BLaER1 treated with 17β-estradiol and CSF1 and Interleukin-3, amounts not matched to agents 10 nM and 100 nM (cell line): ENCODE results near the gene FLT3LG.

Experiments
- H3K27ac ChIP-seq, 11 experiments: shearing (Covaris generic); formaldehyde crosslinking; 2 replicates each; pipeline ENCODE4 v1.8.1; 2022
- H3K27me3 ChIP-seq, 11 experiments: shearing (Covaris generic); formaldehyde crosslinking; 2 replicates each; pipeline ENCODE4 v1.8.1; 2022
- H3K36me3 ChIP-seq, 11 experiments: shearing (Covaris generic); formaldehyde crosslinking; 2 replicates each; pipeline ENCODE4 v1.8.1; 2022
- H3K4me1 ChIP-seq, 10 experiments: shearing (Covaris generic); formaldehyde crosslinking; 2 replicates each; pipeline ENCODE4 v1.8.1; 2022
- H3K4me2 ChIP-seq, 11 experiments: shearing (Covaris generic); formaldehyde crosslinking; 2 replicates each; pipeline ENCODE4 v1.8.1; 2022
- H3K4me3 ChIP-seq, 10 experiments: shearing (Covaris generic); formaldehyde crosslinking; 2 replicates each; pipeline ENCODE4 v1.8.1; 2022
- H3K9ac ChIP-seq, 11 experiments: shearing (Covaris generic); formaldehyde crosslinking; 2 replicates each; pipeline ENCODE4 v1.8.1; 2022
- H3K9me3 ChIP-seq, 11 experiments: shearing (Covaris generic); formaldehyde crosslinking; replicated peaks in 1 of 11; 2 replicates each; pipeline ENCODE4 v1.8.1; 2022
- H4K20me1 ChIP-seq, 11 experiments: shearing (Covaris generic); formaldehyde crosslinking; 2 replicates each; pipeline ENCODE4 v1.8.1; 2022
- Cebpa-rat ChIP-seq, 11 experiments: shearing (Covaris generic); IDR thresholded peaks; 2 replicates each; pipeline ENCODE4 v1.8.1; 2022

FLT3LG gene

GRCh38 chr19:49487277-49488045 lies 13.4 kb downstream of the FLT3LG start, which contains the start of gene RPL13A:
TSS of gene RPL13A (plus strand) at chr19:49487608. CDS start at chr19:49487630, 22 bp downstream.
- peak in 9 of 11 experiments; percentile 53 to 97 (median 83); a peak in 16 of 22 replicates for TF ChIP-seq Cebpa-rat (IDR thresholded peaks at IDR 0.05)
- H3K4me3 ChIP-seq = peak within 1 kb of the TSS; percentile 89 to 99 (median 96)
- peak within 1 kb of the TSS; percentile 93 to 99 (median 97) for H3K9ac ChIP-seq
- peak within 1 kb of the TSS; percentile 90 to 98 (median 95) for H3K27ac ChIP-seq
- H3K4me2 ChIP-seq = peak within 1 kb of the TSS; percentile 79 to 97 (median 93)
- H3K4me1 ChIP-seq = peaks cover 20 to 43% (median 24%) of the 10 kb centered on the region in 10 experiments
- no peaks in the 10 kb centered on the region for H3K27me3 ChIP-seq
- peaks cover 43 to 49% (median 47%) of the 10 kb centered on the region in 11 experiments for H4K20me1 ChIP-seq
- H3K36me3 ChIP-seq = peaks cover 40 to 47% (median 46%) of the 10 kb centered on the region in 11 experiments
- H3K9me3 ChIP-seq = peaks cover 0 to 7% (median 0%) of the 10 kb centered on the region in 11 experiments; a peak in 2 of 22 replicates

- H3K27me3 ChIP-seq = no peaks in the 10 kb centered on the region
- H3K36me3 ChIP-seq = peaks cover 48 to 55% (median 53%) of the 10 kb centered on the region in 11 experiments
- H3K9me3 ChIP-seq = peaks cover 0 to 7% (median 0%) of the 10 kb centered on the region in 11 experiments; a peak in 2 of 22 replicates
- TF ChIP-seq Cebpa-rat (IDR thresholded peaks at IDR 0.05) = no peak
- H4K20me1 ChIP-seq = peaks cover 43 to 57% (median 53%) of the 10 kb centered on the region in 11 experiments
- H3K4me2 ChIP-seq = peak overlapping the region; percentile 79 to 97 (median 93)
- H3K9ac ChIP-seq = peak overlapping the region; percentile 93 to 99 (median 97)
- H3K4me1 ChIP-seq = peaks cover 20 to 49% (median 24%) of the 10 kb centered on the region in 10 experiments
- H3K4me3 ChIP-seq = peak overlapping the region; percentile 89 to 99 (median 96)
- peak overlapping the region; percentile 90 to 98 (median 95) for H3K27ac ChIP-seq
These were observed 14.2 kb downstream of the FLT3LG start for GRCh38 chr19:49488046-49488862.

DNA sequence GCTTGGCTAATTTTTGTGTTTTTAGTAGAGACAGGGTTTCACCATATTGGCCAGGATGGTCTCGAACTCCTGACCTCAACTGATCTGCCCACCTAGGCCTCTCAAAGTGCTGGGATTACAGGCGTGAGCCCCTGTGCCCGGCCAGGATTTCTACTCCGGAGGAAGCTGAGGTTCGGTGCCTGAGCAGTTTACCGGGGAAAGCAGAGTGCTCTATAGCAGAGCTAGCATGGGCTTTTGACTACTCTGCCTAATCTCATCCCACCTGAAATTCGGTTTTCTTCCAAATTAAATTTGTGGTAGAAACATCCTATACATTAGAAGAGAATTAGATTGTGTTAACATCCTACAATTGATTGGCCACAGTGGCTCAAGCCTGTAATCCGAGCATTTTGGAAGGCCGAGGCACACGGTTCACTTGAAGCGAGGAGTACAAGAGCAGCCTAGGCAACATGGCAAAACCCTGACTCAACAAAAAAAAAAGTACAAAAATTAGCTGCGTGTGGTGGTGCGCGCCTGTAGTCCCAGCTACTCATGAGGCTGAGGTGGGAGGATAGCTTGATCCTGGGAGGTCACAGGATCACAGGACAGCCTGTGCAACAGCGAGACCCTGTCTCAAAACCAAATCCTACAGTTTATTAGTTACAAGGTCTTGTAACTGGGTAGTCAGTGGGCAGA lies 15.0 kb downstream of the FLT3LG start:
- peak overlapping the region; percentile 90 to 98 (median 95) for H3K27ac ChIP-seq
- peaks cover 48 to 57% (median 55%) of the 10 kb centered on the region in 11 experiments for H3K36me3 ChIP-seq
- no peak for TF ChIP-seq Cebpa-rat (IDR thresholded peaks at IDR 0.05)
- no peaks in the 10 kb centered on the region for H3K27me3 ChIP-seq
- peak overlapping the region; percentile 93 to 99 (median 97) for H3K9ac ChIP-seq
- peaks cover 23 to 52% (median 26%) of the 10 kb centered on the region in 10 experiments for H3K4me1 ChIP-seq
- H3K4me3 ChIP-seq = peak overlapping the region; percentile 89 to 99 (median 96)
- peak overlapping the region; percentile 79 to 97 (median 93) for H3K4me2 ChIP-seq
- peaks cover 43 to 57% (median 53%) of the 10 kb centered on the region in 11 experiments for H4K20me1 ChIP-seq
- H3K9me3 ChIP-seq = peaks cover 0 to 7% (median 0%) of the 10 kb centered on the region in 11 experiments; a peak in 2 of 22 replicates

DNA sequence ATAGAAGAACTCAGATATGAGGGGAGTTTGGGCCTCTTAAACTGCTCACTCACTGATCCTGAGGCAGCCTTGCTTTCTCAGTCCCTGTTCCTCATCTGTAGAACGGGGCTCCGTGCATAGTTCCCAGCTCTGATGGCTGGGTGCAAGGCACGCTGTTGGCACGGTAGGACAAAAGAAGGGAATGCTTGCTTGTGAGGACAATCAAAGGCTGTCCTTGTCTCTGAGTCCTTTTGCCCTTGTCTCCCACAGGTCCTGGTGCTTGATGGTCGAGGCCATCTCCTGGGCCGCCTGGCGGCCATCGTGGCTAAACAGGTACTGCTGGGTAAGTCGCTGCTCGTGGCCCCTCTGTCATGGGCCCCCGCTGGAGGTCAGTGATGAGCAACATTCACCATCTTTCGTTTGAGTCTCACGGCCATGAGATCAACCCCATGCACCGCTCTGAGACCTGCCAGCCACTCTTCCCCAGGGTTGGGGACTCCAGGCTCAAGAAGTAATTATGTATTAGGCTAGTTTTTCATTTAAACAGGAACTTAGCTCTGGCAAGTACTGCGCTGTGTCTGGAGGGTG lies 15.7 kb downstream of the FLT3LG start:
- peaks cover 0 to 7% (median 0%) of the 10 kb centered on the region in 11 experiments; a peak in 2 of 22 replicates for H3K9me3 ChIP-seq
- H3K9ac ChIP-seq = peak overlapping the region; percentile 93 to 99 (median 97)
- peaks cover 27 to 59% (median 32%) of the 10 kb centered on the region in 10 experiments for H3K4me1 ChIP-seq
- peak overlapping the region; percentile 79 to 97 (median 93) for H3K4me2 ChIP-seq
- peak overlapping the region; percentile 89 to 99 (median 96) for H3K4me3 ChIP-seq
- peaks cover 43 to 57% (median 53%) of the 10 kb centered on the region in 11 experiments for H4K20me1 ChIP-seq
- no peak for TF ChIP-seq Cebpa-rat (IDR thresholded peaks at IDR 0.05)
- H3K27me3 ChIP-seq = no peaks in the 10 kb centered on the region
- H3K36me3 ChIP-seq = peaks cover 48 to 57% (median 55%) of the 10 kb centered on the region in 11 experiments
- H3K27ac ChIP-seq = peak overlapping the region; percentile 90 to 98 (median 95)

DNA sequence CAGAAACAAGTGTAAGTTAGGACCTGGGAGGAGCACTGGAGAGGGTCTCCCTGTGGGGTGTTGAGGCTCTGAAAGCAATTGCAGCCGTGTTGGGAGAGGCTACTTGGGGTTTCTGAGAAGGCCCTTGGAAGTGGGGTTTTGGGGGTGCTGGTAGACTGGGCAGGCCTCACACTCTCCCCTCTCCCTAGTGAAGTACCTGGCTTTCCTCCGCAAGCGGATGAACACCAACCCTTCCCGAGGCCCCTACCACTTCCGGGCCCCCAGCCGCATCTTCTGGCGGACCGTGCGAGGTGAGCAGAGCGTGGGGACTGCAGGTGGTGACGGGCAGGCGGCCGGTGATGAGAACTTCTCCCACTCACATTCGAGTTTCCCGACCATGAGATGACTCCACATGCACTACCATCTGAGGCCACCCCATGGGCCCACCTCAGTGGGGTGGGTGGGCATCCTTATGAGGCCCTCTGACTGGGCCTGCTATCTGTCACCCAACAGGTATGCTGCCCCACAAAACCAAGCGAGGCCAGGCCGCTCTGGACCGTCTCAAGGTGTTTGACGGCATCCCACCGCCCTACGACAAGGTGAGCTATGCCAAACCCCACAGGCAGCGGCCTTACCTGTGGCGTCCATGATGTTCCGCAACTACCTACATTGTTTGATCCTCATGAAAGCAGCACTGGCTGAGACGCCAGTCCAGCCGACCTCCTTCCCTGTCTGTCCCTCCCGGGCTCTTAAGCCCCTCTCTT lies 16.4 kb downstream of the FLT3LG start:
- Histone ChIP-seq H3K4me2 (peak overlapping the region; percentile 79 to 97 (median 93)), H3K36me3 (peaks cover 48 to 57% (median 55%) of the 10 kb centered on the region in 11 experiments)

GRCh38 chr19:49491030-49491803 lies 17.2 kb downstream of the FLT3LG start:
- Histone ChIP-seq H3K4me2 (peak overlapping the region; percentile 79 to 97 (median 93); a peak in 21 of 22 replicates), H4K20me1 (peaks cover 43 to 57% (median 53%) of the 10 kb centered on the region in 11 experiments), H3K36me3 (peaks cover 48 to 57% (median 55%) of the 10 kb centered on the region in 11 experiments), H3K27ac (peak overlapping the region in 10 of 11 experiments; percentile 90 to 98 (median 96); a peak in 17 of 22 replicates), H3K9ac (peak overlapping the region; percentile 93 to 99 (median 97); a peak in 19 of 22 replicates), H3K9me3 (peaks cover 0 to 7% (median 0%) of the 10 kb centered on the region in 11 experiments; a peak in 2 of 22 replicates), H3K4me1 (peaks cover 35 to 68% (median 43%) of the 10 kb centered on the region in 10 experiments), H3K4me3 (peak overlapping the region in 8 of 10 experiments; percentile 89 to 99 (median 94); a peak in 13 of 20 replicates), H3K27me3 (no peaks in the 10 kb centered on the region)
- no peak for TF ChIP-seq Cebpa-rat (IDR thresholded peaks at IDR 0.05)

More for the DNA sequence above, 16.4 kb downstream of the FLT3LG start:
- Histone ChIP-seq H3K27me3 (no peaks in the 10 kb centered on the region), H3K4me3 (peak overlapping the region; percentile 89 to 99 (median 96); a peak in 19 of 20 replicates), H4K20me1 (peaks cover 43 to 57% (median 53%) of the 10 kb centered on the region in 11 experiments), H3K4me1 (peaks cover 35 to 66% (median 40%) of the 10 kb centered on the region in 10 experiments), H3K9ac (peak overlapping the region; percentile 93 to 99 (median 97)), H3K27ac (peak overlapping the region in 10 of 11 experiments; percentile 90 to 98 (median 96); a peak in 20 of 22 replicates), H3K9me3 (peaks cover 0 to 7% (median 0%) of the 10 kb centered on the region in 11 experiments; a peak in 2 of 22 replicates)
- TF ChIP-seq Cebpa-rat (IDR thresholded peaks at IDR 0.05) = no peak
